HG03139 (cell line): Measurements from ENCODE around the gene P2RY8.
"Not testable (repeated sequence)": the region's sequence is repeated elsewhere in the genome, so short reads cannot be mapped to it uniquely, and the experiment has no call there.

ENCODE experiments used
- ATAC-seq: cut with Tn5 transposase; IDR thresholded peaks from one replicate; pipeline ENCODE4 v1.9.1; 2021; ENCODE audit not compliant: unreplicated experiment

Gene P2RY8

DNA sequence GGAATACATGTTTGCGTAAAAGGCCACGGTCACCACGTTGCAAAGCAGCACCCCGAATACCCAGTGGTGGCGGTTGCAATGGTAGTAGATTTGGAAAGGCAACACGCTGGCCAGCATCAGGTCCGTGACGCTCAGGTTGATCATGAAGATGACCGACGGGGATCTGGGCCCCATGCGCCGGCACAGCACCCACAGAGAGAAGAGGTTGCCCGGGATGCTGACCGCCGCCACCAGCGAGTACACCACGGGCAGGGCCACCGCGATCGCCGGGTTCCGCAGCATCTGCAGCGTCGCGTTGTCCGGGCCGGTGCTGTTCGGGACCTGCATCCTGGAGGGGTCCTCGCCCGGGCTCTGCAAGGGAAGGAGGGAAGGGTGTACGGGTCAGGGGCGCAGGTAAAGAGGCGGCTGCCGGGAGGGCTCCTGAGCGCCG lies 70.7 kb downstream of the P2RY8 start:
- ATAC-seq = no peak

DNA sequence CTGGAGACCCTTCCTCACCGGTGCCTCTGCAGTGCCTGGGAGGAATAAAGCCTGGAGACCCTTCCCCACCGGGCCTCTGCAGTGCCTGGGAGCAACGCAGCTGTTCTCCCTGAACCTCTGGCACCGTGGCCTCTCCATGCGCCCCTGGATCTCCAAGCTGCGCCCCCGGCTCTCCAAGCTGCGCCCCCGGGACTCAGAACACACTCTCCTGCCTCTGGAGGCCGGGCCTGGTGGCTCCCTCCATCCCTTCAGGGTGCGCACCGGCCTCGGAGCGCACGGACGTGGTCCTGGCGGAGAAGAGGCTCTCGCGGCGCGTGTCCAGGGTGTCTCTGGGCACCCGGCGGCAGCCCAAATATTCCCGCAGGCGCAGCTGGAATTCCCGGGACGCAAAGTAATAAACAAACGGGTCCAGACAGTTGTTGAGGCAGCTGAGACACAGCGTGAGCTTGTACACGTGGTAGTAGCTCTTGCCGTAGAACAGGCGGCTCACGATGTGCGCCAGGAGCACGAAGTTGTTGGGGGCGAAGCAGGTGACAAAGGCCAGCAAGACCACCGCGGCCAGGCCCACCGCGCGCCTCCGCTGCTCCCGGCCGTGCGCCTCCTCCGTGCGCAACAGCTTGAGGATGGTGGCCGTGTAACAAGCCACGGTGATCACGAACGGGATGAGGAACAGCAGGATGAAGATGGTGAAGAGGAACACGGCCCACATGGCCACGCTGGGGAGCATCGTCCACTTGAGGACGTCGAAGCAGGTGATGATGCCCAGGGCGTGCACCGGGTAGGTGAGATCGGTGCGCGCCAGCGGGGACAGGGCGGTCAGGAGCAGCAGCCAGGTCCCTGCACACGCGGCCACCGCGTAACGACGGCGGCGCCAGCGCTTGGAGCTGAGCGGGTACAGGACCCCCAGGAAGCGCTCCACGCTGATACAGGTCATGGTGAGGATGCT lies 71.4 kb downstream of the P2RY8 start:
- no peak for ATAC-seq

DNA sequence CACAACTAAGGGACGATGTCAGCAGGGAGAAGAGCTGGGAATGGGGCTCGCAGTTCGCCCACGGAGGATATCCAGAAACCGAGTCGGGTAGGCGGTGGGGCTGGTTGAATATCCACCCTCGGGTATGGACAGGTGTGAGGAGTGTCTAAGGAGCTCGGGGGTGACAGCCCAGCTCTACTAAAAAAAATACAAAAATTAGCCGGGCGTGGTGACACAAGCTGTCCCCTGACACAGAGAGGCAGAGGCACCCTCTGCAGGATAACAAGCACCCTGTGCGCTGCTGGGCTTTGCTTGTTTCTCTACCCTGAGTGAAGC lies 72.1 kb downstream of the P2RY8 start:
- ATAC-seq = no peak

DNA sequence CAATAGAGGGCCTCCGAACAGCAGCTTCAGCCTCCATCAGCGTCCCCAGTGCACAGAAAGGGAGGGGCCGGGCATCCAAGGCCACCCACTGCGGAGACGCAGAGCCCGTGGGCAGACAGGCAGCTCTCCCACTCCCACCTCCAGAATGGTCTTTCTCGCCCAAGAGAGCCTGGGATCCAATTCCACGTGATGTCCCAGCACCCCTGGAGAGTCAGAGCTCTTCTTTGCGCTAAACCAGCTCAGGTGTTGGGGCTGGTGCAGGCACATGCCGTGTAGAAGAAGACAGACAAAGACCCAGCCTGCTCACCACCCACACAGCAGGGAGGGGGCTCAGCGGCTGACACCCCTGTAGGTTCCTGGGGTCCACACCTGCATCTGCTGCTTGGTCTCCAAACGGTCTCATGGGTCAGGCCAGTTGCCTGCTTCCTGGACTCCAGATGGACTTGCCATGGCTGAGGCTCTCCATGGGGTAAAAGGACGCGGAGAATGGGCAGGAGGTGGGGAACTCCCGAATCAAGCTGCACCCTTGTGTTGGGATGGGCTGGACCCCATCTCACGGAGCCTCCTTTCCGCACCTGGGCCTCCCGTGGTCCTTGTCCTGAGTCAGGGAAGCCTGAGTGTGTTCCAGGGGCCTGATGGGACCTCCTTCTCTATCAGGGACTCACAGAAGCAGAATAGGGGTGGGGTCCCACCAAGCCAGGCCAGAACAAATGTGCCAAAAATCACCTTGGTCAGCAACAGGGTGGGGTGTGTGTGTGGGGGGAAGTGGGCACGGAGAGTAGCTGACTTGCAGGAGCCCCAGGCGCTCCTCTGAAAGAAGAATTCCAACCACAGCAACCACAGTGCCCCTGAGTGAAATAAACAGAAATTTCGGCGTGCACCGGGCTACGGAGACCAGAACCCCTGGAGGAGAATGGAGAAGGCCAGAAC lies 72.7 kb downstream of the P2RY8 start:
- ATAC-seq = no peak

DNA sequence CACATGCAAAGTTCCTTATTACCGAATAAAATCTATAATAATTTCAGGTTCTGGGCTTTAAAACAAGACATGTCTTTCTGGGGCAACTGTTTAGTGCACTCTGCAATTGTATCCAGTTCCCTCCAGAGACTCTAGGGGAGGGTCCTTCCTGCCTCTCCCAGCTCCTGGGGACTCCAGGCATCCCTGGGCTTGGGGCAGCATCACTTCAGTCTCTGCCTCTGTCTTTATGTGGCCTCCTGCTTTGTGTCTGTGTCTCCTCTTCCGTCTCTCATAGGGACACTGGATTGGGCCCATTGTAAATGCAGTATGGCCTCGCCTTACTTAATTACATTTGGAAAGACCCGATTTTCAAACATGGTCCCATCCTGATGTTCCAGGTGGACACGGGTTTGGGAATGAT lies 73.4 kb downstream of the P2RY8 start:
- no peak for ATAC-seq

DNA sequence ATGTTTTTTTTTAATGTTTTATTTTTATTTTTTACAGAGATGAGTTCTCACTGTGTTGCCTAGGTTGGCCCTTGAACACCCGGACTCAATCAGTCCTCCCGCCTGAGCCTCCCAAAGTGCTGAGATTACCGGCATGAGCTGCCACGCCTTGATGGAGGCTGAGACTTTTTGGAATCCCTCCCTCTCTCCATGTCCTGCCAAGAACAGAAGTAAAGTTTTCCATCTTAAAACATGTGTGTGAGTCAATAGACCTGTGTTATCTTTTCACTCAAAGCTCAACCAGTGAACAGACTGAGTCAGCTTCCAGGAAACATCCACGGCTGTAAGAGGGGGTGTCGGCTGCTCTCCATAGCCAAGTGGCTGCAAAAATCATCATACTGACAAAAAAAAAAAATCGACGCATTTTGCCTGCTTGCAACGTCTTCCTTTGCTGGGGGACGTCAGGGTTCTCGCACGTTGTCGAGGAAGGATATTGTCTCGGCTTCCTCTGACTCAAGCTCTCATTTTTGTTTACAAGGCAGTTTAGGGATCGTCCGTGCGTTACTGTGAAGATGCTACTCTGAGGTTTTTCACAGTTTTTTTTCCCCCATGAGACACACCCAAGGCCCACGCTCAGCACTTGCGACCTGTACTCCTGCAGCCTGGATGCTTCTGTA lies 74.3 kb downstream of the P2RY8 start:
- ATAC-seq = no peak

DNA sequence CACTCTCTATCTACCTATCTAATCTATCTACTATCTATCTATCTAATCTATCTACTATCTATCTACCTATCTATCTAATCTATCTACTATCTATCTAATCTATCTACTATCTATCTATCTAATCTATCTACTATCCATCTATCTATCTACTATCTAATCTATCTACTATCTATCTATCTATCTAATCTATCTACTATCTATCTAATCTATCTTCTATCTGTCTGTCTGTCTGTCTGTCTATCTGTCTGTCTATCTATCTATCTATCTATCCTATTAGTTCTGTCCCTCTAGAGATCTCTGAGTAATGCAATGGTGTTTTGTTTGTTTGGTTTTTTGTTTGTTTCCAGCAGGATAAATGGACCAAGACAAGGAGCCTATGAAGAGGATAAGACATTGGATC lies 74.9 kb downstream of the P2RY8 start:
- no peak for ATAC-seq

DNA sequence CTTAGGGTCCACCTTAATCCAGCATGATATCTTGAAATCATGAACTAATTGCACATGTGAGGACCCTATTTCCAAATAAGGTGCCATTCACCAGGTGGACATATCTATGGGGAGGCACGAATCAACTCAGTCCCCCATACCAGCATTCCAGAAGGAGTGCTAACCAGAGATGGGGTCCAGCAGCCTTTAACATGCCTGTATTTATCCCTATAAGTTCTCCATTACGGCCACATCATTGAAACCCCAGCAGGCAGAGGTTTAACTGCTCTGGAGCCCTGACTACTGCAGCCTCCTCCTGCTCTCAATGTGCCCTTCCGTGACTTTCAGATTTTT lies 81.1 kb downstream of the P2RY8 start:
- ATAC-seq = no peak

DNA sequence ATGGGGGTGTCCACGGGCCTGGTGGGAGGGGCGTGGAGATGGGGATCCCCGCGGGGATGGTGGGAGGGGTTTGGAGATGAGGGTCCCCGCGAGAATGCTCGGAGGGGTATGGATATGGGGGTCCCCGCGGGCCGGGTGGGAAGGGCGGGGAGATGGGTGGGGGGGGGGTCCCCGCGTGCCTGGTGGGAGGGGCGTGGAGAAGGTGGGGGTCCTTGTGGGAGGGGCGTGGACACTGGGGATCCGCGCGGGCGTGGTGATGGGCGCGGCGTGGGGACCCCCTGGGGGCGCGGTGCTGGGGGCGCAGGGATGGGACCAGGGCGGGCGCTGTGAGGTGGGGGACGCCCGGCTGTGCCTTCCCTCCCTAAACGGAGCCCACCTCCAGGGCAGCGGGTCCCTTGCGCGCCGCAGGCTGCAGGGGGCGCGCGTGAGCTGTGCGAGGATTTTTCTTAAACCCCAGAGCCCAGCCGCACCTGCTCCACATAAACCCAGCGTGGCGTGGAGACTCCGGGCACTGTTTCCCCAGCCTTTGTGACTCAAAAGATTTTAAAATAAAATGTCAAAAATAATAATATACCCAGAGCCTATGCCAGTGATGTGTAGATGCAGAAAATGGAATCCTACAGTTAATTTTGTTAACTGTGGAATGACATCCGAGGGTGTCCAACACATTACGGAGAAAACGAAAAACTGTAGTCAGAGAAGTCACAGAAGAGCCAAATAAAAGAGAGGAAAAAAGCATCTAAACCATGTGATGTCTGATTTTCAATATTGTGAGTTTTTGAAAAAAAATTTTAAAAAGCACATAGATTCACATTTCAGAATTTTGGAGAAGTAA lies 82.8 kb downstream of the P2RY8 start:
- ATAC-seq = peak; percentile 35

DNA sequence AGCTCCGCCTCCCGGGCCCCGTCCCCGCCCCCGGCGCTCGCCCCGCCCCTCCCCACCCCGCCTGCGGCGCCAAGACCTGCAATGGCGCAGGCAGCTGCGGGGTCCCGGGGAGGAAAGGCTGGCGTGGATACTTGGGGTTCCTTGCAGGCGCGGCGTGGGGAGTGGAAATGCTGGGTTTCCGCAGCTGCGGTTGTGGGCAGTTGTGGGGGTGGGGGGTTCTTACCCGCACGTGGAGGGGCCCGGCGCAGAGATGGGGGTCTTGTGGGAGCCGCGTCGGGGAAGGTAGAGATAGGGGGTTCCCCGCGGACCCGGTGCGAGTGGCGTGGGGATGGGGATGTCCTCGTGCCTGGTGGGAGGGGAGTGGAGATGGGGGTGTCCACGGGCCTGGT lies 83.6 kb downstream of the P2RY8 start:
- peak; percentile 28 for ATAC-seq

DNA sequence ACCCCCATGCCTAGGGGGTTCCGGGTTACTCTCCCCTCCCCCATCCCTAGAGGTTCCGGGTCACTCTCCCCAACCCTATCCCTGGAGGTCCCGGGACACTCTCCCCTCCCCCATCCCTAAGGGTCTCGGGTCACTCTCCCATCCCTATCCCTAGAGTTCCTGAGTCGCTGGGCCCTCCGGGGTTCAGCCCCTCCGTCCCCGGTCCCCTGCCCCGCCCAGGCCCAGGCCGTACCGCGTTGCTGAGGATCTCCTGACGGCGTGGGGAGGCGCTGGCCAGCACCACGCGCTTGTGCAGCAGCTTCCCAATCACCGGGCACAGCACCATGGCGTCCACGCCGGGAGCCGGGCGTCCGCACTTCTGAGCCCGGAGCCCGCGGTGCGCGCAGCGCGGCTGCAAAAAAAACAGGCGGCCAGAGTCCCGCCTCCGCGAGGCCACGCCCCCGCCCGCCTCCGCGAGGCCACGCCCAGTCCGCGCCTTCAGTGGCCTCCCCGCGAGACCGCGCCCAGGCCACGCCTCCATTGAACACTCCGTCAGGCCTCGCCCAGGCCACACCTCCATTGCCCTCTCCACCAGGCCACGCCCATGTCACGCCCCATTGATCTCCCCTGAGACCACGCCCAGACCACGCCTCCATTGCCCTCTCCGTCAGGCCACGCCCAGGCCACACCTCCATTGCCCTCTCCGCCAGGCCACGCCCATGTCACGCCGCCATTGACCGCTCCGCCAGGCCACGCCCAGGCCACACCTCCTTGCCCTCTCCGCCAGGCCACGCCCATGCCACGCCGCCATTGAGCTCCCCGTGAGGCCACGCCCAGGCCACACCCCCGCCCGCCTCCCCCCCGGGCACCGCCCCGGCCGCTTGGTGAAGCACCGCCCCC lies 84.2 kb downstream of the P2RY8 start, which contains the start of gene ASMTL:
ASMTL (minus strand) TSS at position 394 of the 879 bp plus-strand sequence; CDS start at position 325, 69 bp downstream.
- peak; percentile 61 for ATAC-seq

DNA sequence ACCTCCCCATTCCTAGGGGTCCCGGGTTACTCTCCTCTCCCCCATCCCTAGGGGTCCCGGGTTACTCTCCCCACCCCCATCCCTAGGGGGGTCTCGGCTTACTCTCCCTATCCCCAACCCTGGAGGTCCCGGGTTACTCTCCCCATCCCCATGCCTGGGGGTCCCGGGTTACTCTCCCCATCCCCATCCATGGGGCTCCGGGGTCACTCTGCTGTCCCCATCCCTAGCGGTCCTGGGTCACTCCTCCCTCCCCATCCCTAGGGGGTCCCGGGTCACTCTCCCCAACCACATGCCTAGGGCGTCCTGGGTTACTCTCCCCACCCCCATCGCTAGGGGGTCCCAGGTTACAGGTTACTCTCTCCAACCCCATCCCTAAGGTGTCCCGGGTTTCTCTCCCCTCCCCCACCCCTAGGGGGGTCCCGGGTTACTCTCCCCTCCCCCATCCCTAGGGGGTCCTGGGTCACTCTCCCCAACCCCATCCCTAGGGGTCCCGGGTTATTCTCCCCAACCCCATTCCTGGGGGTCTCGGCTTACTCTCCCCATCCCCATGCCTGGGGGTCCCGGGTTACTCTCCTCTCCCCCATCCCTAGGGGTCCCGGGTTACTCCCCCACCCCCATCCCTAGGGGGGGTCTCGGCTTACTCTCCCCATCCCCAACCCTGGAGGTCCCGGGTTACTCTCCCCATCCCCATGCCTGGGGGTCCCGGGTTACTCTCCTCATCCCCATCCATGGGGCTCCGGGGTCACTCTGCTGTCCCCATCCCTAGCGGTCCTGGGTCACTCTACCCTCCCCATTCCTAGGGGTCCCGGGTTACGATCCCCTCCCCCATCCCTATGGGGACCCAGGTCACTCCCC lies 85.1 kb downstream of the P2RY8 start:
- ATAC-seq = no peak

DNA sequence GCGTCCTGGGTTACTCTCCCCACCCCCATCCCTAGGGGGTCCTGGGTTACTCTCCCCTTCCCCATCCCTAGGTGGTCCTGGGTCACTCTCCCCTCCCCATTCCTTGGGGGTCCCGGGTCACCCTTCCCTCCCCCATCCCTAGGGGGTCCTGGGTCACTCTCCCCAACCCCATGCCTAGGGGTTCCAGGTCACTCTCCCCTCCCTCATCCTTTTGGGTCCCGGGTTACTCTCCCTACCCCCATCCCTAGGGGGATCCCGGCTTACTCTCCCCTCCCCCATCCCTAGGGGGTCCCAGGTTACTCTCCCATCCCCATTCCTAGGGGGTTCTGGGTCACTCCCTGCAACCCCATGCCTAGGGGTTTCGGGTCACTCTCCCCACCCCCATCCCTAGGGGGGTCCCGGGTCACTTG lies 85.7 kb downstream of the P2RY8 start:
- no peak for ATAC-seq

DNA sequence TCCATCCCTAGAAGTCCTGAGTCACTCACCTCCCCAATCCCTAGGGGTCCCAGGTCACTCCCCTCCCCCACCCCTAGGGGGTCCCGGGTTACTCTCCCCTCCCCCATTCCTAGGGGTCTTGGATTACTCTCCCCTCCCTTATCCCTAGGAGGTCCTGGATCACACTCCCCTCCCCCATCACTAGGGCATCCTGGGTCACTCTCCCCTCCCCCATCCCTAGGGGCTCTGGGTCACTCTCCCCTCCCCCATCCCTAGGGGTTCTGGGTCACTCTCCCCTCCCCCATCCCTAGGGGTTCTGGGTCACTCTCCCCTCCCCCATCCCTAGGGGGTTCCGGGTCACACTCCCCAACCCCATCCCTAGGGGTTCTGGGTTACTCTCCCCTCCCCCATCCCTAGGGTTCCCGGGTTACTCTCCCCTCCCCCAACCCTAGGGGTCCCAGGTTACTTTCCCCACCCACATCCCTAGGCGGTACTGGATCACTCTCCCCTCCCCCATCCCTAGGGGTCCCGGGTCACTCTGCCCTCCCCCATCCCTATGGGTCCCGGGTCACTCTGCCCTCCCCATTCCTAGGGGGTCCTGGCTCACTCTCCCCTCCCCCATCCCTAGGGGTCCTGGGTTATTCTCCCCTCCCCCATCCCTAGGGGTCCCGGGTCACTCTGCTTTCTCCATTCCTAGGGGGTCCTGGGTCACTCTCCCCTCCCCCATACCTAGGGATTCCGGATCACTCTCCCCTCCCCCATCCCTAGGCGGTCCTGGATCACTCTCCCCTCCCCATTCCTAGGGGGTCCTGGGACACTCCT lies 86.4 kb downstream of the P2RY8 start:
- no peak for ATAC-seq

DNA sequence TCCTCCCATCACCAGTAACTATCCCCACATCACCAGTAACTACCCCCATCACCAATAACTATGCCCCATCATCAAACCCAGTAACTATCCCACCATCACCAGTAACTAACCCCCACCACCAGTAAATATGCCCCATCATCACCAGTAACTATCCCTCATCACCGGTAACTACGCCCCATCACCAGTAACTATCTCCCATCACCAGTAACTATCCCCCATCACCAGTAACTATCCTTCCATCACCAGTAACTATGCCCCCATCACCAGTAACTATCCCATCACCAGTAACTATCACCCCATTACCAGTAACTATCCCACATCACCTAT lies 87.2 kb downstream of the P2RY8 start:
- no peak for ATAC-seq

DNA sequence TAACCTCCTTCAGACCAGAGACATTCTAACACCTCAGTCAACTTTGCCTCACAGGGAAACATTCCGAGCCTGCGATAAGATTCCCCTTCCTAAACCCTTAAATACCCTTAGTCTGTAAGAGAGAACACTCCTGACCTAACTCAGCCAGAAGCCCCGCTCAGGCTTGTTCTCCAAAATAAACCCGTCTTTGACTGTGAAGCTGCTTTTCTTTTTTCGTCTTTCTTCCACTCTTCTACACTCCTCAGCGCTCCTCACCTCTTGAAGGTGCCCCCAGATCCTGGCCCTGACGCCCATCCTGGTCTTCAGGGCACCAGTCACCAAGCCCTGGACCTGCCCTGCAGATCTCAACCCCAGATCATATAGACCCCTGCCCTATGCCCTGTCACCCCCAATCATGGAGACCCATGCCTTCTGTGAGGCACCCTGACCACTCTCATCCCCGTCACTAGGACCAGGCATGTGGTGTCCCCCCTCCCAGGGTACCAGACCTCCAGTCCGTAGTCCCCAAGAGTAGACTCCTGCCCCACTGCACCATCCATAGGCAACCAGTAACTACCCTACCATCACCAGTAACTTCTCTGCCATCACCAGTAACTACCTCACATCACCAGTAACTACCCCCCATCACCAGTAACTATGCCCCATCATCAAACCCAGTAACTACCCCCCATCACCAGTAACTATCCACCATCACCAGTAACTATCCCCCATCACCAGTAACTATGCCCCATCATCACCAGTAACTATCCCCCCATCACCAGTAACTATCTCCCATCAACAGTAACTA lies 87.8 kb downstream of the P2RY8 start:
- no peak for ATAC-seq

DNA sequence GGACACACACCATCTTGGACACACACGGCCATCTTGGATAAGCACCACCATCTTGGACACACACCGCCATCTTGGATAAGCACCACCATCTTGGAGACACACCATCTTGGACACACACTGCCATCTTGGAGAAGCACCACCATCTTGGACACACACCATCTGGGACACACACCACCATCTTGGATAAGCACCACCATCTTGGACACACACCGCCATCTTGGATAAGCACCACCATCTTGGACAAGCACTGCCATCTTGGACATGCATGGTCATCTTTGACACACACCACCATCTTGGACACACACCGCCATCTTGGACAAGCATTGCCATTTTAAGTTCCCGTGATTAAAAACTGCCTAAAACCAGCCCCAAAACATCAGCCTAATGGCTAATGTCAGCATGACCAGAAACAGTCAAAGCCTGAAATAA lies 88.4 kb downstream of the P2RY8 start:
- not testable (repeated sequence) for ATAC-seq
